Measurements from ENCODE around the gene DENND4A. TPM values are rescaled to one million over a fixed set of nuclear protein-coding genes. Genes with fewer than 3 reads are reported as not detected.

DENND4A gene
- total RNA-seq, 1 experiment from 2014 or later, result 16.9 TPM

DNA sequence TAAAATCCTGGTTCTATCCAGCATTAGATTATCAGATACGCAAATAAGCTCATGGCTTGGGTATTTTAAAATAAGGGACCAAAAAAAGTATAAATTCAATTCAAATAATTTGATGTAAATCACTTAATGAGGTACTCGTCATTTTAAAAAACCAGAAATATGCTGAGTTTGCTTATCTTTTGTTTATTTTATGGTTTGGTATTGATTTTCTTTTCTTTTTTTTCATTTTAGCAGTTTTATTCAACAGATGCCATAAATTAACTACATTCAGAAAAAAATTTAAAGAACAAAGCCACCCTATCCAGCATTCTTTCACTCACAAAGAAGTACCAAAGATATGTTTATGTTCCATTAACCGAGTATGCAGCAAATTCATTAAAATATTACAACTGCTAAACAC, 22.6 kb downstream of the DENND4A start:
- Mint-ChIP-seq H3K36me3 (ENCODE audit: insufficient read depth, unreplicated experiment) (peaks cover 7% of the 10 kb centered on the region), H3K27me3 (ENCODE audit: insufficient read depth, unreplicated experiment) (no peaks in the 10 kb centered on the region), H3K4me3 (ENCODE audit: unreplicated experiment) (no peak overlapping the region), H3K27ac (ENCODE audit: low read depth, unreplicated experiment) (no peak overlapping the region), H3K4me1 (ENCODE audit: insufficient read depth, unreplicated experiment) (peaks cover 6% of the 10 kb centered on the region), H3K9me3 (ENCODE audit: unreplicated experiment) (no peaks in the 10 kb centered on the region)
- ChIA-PET CTCF (interaction anchor here (0.6 to 1.5 kb wide), 7 partner anchors 9 to 496 kb away, joined by 3 to 6 read pairs (median 3); no protein-coding TSS in a partner anchor), POLR2A (interaction anchor here (0.6 to 2.9 kb wide), 5 partner anchors 16 to 241 kb away, joined by 3 to 7 read pairs (median 4); partner anchors contain the start of gene DENND4A)
- TF ChIP-seq, protein P1, sequence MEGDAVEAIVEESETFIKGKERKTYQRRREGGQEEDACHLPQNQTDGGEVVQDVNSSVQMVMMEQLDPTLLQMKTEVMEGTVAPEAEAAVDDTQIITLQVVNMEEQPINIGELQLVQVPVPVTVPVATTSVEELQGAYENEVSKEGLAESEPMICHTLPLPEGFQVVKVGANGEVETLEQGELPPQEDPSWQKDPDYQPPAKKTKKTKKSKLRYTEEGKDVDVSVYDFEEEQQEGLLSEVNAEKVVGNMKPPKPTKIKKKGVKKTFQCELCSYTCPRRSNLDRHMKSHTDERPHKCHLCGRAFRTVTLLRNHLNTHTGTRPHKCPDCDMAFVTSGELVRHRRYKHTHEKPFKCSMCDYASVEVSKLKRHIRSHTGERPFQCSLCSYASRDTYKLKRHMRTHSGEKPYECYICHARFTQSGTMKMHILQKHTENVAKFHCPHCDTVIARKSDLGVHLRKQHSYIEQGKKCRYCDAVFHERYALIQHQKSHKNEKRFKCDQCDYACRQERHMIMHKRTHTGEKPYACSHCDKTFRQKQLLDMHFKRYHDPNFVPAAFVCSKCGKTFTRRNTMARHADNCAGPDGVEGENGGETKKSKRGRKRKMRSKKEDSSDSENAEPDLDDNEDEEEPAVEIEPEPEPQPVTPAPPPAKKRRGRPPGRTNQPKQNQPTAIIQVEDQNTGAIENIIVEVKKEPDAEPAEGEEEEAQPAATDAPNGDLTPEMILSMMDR (IDR thresholded peaks at IDR 0.05; ENCODE audit: unreplicated experiment), result no peak
- no TSS peak for BruUV-seq (replicated peaks)
- intact Hi-C loops (cut with micrococcal nuclease), result no loop called here
- DNase-seq (ENCODE audit: unreplicated experiment), result no peak

DNA sequence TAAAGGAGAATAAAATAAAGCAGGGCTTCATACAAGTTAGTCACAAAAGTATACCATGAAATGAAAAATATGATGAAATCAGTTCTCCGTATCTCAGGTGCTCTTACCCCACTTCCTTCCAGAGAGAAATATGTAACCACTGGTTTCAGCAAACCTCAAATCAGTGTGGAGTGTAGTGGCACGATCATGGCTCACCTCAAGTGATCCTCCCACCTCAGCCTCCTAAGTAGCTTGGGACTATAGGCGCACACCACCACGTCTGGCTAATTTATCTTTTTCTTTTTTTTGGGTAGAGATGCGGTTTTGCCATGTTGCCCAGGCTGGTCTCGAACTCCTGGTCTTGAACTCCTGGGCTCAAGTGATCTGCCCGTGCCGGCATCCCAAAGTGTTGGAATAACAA, 24.2 kb downstream of the DENND4A start:
- Mint-ChIP-seq H3K4me1 (ENCODE audit: insufficient read depth, unreplicated experiment) (peaks cover 6% of the 10 kb centered on the region), H3K36me3 (ENCODE audit: insufficient read depth, unreplicated experiment) (peaks cover 7% of the 10 kb centered on the region), H3K27ac (ENCODE audit: low read depth, unreplicated experiment) (no peak overlapping the region), H3K4me3 (ENCODE audit: unreplicated experiment) (no peak overlapping the region), H3K9me3 (ENCODE audit: unreplicated experiment) (no peaks in the 10 kb centered on the region), H3K27me3 (ENCODE audit: insufficient read depth, unreplicated experiment) (no peaks in the 10 kb centered on the region)
- DNase-seq (ENCODE audit: unreplicated experiment), result no peak
- BruUV-seq (replicated peaks), result no TSS peak
- intact Hi-C loops (cut with micrococcal nuclease), result no loop called here
- TF ChIP-seq, protein P1 (IDR thresholded peaks at IDR 0.05; ENCODE audit: unreplicated experiment), result no peak
- CTCF ChIA-PET, result no interaction called here
- POLR2A ChIA-PET, result interaction anchor here (1.1 to 2.9 kb wide), 2 partner anchors 13 to 24 kb away, joined by 4 to 7 read pairs; partner anchors contain the start of gene DENND4A

DNA sequence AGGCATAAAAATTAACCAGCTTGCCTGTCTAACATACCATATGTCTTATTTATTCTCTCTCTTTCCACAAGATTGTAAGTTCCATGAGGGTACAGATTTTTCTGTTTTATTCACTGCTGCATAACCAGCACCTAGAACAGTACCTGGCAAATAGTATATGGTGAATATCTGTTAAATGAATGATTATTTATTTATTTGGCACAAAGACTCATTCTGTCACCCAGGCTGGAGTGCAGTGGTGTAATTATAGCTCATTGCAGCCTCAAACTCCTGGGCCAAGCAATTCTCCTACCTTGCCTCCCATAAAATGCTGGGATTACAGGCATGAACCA, 24.9 kb downstream of the DENND4A start:
- BruUV-seq (replicated peaks), result no TSS peak
- intact Hi-C loops (cut with micrococcal nuclease), result no loop called here
- Mint-ChIP-seq H3K4me1 (ENCODE audit: insufficient read depth, unreplicated experiment) (peaks cover 6% of the 10 kb centered on the region), H3K27me3 (ENCODE audit: insufficient read depth, unreplicated experiment) (no peaks in the 10 kb centered on the region), H3K9me3 (ENCODE audit: unreplicated experiment) (no peaks in the 10 kb centered on the region), H3K27ac (ENCODE audit: low read depth, unreplicated experiment) (no peak overlapping the region), H3K36me3 (ENCODE audit: insufficient read depth, unreplicated experiment) (peaks cover 7% of the 10 kb centered on the region), H3K4me3 (ENCODE audit: unreplicated experiment) (no peak overlapping the region)
- TF ChIP-seq, protein P1 (IDR thresholded peaks at IDR 0.05; ENCODE audit: unreplicated experiment), result no peak
- no peak for DNase-seq (ENCODE audit: unreplicated experiment)
- ChIA-PET CTCF (interaction anchor here (0.7 kb wide), 1 partner anchor 62 kb away, joined by 3 read pairs; no protein-coding TSS in a partner anchor), POLR2A (no interaction called here)

DNA sequence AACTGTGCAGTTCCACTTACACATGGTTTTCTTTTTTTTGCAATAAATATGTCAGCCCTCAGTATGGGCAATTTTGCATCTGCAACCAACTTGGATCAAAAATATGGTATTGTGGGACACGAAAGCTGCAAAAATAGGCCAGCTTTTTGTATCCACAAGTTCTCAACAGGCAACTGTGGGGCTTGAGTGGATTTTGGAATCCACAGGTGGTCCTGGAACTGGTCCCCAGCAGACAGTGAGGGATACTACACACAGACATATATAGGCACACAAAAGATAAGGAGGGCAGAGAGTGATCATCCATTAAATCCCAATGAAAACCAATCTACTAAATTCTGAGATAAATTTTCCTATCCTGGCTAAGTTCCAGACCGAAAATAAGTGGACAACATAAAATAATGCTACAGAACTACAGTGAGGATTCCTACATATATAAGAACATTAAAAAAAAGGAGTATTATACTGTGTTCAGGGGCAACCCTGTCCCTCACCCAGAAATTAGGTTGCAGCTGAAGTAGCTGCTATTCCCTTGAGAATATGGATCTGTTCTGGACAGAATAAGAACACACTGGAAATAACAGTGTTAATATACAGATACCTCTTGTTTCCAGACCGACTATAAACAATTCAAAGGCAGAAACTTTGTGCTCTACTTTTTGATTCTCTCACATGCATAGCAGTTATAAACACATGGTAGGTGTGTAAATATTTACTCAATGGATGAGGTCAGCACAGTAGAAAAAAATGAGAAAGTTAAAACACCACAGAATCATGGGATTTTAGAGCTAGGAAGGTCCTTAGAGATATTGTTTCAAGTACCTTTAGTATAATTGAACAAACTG, 25.4 kb downstream of the DENND4A start:
- intact Hi-C loops (cut with micrococcal nuclease), result no loop called here
- Mint-ChIP-seq H3K4me1 (ENCODE audit: insufficient read depth, unreplicated experiment) (peaks cover 6% of the 10 kb centered on the region), H3K36me3 (ENCODE audit: insufficient read depth, unreplicated experiment) (peaks cover 7% of the 10 kb centered on the region), H3K27me3 (ENCODE audit: insufficient read depth, unreplicated experiment) (no peaks in the 10 kb centered on the region), H3K27ac (ENCODE audit: low read depth, unreplicated experiment) (no peak overlapping the region), H3K9me3 (ENCODE audit: unreplicated experiment) (no peaks in the 10 kb centered on the region), H3K4me3 (ENCODE audit: unreplicated experiment) (no peak overlapping the region)
- POLR2A ChIA-PET, result no interaction called here
- no TSS peak for BruUV-seq (replicated peaks)
- TF ChIP-seq, protein P1 (IDR thresholded peaks at IDR 0.05; ENCODE audit: unreplicated experiment), result no peak
- CTCF ChIA-PET, result interaction anchor here (0.6 to 0.7 kb wide), 3 partner anchors 19 to 63 kb away, joined by 3 to 4 read pairs (median 3); no protein-coding TSS in a partner anchor
- no peak for DNase-seq (ENCODE audit: unreplicated experiment)
